PC-9 (cell line): Measurements from ENCODE around the gene PCDH8. TPM values are rescaled to one million over a fixed set of nuclear protein-coding genes. Genes with fewer than 3 reads are reported as not detected.
"Not testable (repeated sequence)": the region's sequence is repeated elsewhere in the genome, so short reads cannot be mapped to it uniquely, and the experiment has no call there.

Experiments
- BruUV-seq: library from RNA; stranded (reverse); fragments of 400-500 nt; replicated peaks from 2 replicates; lab custom pipeline; 2021; lab: Mats Ljungman, UMichigan
- CTCF ChIA-PET: fragments of 300-600 bp; sonication (Branson Sonifier 250); formaldehyde crosslinking; loops from one replicate; lab custom pipeline; 2022; ENCODE audit warnings: antibody characterized with exemption; lab: Charles Lee
- POLR2A ChIA-PET: fragments of 300-600 bp; sonication (Branson Sonifier 250); formaldehyde crosslinking; loops from one replicate; lab custom pipeline; 2022; ENCODE audit warnings: antibody characterized with exemption; ENCODE audit not compliant: unreplicated experiment; lab: Charles Lee
- DNase-seq, 2 experiments: peaks; one replicate each; pipeline versions ENCODE4 v3.0.0 to v3.0.0-alpha.2; 2015 to 2022; ENCODE audit warnings: mixed read lengths in 1 of 2
- H2AFZ ChIP-seq: fragments of 200-600 bp; sonication (generic); 2 replicates; pipeline ENCODE4 v1.8.1; 2017; ENCODE audit warnings: antibody characterized with exemption
- H3F3A ChIP-seq: fragments of 200-600 bp; sonication (generic); 2 replicates; pipeline ENCODE4 v1.8.1; 2017; ENCODE audit warnings: antibody characterized with exemption, mild to moderate bottlenecking, low read depth; ENCODE audit not compliant: insufficient read depth
- H3K27ac ChIP-seq: fragments of 200-600 bp; sonication (generic); 2 replicates; pipeline ENCODE4 v1.6.1; 2016; ENCODE audit warnings: mixed run types
- H3K27me3 ChIP-seq: fragments of 200-600 bp; sonication (generic); 2 replicates; pipeline ENCODE4 v1.6.1; 2016; ENCODE audit warnings: low read depth, mixed run types; ENCODE audit not compliant: insufficient read depth
- H3K36me3 ChIP-seq: fragments of 200-600 bp; sonication (generic); 2 replicates; pipeline ENCODE4 v1.6.1; 2016; ENCODE audit warnings: low read depth, mixed run types
- H3K4me1 ChIP-seq: fragments of 200-600 bp; sonication (generic); replicated peaks from 2 replicates; pipeline ENCODE4 v1.6.1; 2016; ENCODE audit warnings: mixed run types; ENCODE audit not compliant: insufficient read depth
- H3K4me2 ChIP-seq: fragments of 200-600 bp; sonication (generic); 2 replicates; pipeline ENCODE4 v1.6.1; 2017; ENCODE audit warnings: mixed run types
- H3K4me3 ChIP-seq: fragments of 200-600 bp; sonication (generic); 2 replicates; pipeline ENCODE4 v1.6.1; 2016; ENCODE audit warnings: mixed run types
- H3K79me2 ChIP-seq: fragments of 200-600 bp; sonication (generic); 2 replicates; pipeline ENCODE4 v1.6.1; 2017; ENCODE audit warnings: low read depth, mixed run types
- H3K9me2 ChIP-seq: fragments of 200-600 bp; sonication (generic); 2 replicates; pipeline ENCODE4 v1.8.1; 2017; ENCODE audit warnings: mild to moderate bottlenecking; ENCODE audit not compliant: insufficient read depth
- H3K9me3 ChIP-seq: fragments of 200-600 bp; sonication (generic); 2 replicates; pipeline ENCODE4 v1.8.1; 2016; ENCODE audit warnings: low read depth; ENCODE audit not compliant: insufficient read depth
- H4K20me1 ChIP-seq: fragments of 200-600 bp; sonication (generic); 2 replicates; pipeline ENCODE4 v1.8.1; 2017; ENCODE audit not compliant: insufficient read depth
- CTCF ChIP-seq: fragments of 200-600 bp; sonication (generic); conservative IDR thresholded peaks from 2 replicates; pipeline ENCODE4 v1.6.1; 2017; ENCODE audit warnings: mixed run types, antibody characterized with exemption, mild to moderate bottlenecking, moderate library complexity
- EZH2 ChIP-seq: fragments of 200-600 bp; sonication (generic); IDR thresholded peaks from 2 replicates; pipeline ENCODE4 v1.8.0; 2017; ENCODE audit warnings: antibody characterized with exemption, low read depth
- intact Hi-C: fragments of 100-400 bp; cut with micrococcal nuclease; formaldehyde crosslinking; loops from one replicate; pipeline ENCODE4 v1.10.0; 2022; ENCODE audit not compliant: unreplicated experiment
- total RNA-seq: library from RNA; stranded (reverse); gene quantifications from 2 replicates; pipeline ENCODE4 v1.2.3, GENCODE V29; 2021

PCDH8 gene
- total RNA-seq, 1 experiment from 2014 or later, result not detected

GRCh38 chr13:52830946-52831345 is 17.5 kb downstream of the PCDH8 start:
- DNase-seq, result no peak
- intact Hi-C loops, result no loop called here
- no peak overlapping the region for H2AFZ ChIP-seq
- H3K4me1 ChIP-seq, result no peaks in the 10 kb centered on the region
- H3K27ac ChIP-seq, result no peak overlapping the region
- H3K9me2 ChIP-seq, result no peaks in the 10 kb centered on the region
- peaks cover 31% of the 10 kb centered on the region for H3K27me3 ChIP-seq
- no peaks in the 10 kb centered on the region for H4K20me1 ChIP-seq
- no peaks in the 10 kb centered on the region for H3F3A ChIP-seq
- H3K9me3 ChIP-seq, result no peaks in the 10 kb centered on the region
- H3K79me2 ChIP-seq, result no peaks in the 10 kb centered on the region
- POLR2A ChIA-PET, result no interaction called here
- no TSS peak for BruUV-seq
- no peak overlapping the region for H3K4me3 ChIP-seq
- CTCF ChIA-PET, result no interaction called here
- H3K4me2 ChIP-seq, result no peak overlapping the region
- no peaks in the 10 kb centered on the region for H3K36me3 ChIP-seq
- TF ChIP-seq EZH2 (no peak), CTCF (no peak)

DNA sequence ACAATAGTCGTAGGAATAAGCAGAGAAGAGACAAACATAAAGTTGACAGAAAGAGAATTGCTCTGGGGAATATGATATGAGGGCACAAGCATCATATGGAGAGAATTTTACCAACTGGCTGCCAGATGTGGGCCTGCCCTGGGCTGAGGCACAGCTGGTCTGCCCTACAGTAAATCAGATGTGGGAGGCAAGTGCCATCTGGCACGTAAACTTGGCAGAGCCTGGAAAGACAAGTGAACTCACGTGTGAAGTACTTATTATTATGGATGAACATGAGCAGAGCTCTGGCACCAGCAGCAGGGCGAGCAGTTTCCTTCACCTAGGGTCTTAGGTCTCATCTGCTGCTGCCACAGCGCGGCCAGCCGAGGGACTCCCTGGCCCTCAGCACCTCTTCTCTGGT is 20.6 kb downstream of the PCDH8 start:
- H3K4me3 ChIP-seq, result no peak overlapping the region
- H3K79me2 ChIP-seq, result no peaks in the 10 kb centered on the region
- no peaks in the 10 kb centered on the region for H3K4me1 ChIP-seq
- TF ChIP-seq EZH2 (no peak), CTCF (no peak)
- H3K27me3 ChIP-seq, result peaks cover 41% of the 10 kb centered on the region
- intact Hi-C loops, result no loop called here
- H4K20me1 ChIP-seq, result no peaks in the 10 kb centered on the region
- CTCF ChIA-PET, result no interaction called here
- no peaks in the 10 kb centered on the region for H3K9me3 ChIP-seq
- no peak overlapping the region for H2AFZ ChIP-seq
- no peak overlapping the region for H3K27ac ChIP-seq
- H3K4me2 ChIP-seq, result no peak overlapping the region
- no peaks in the 10 kb centered on the region for H3F3A ChIP-seq
- no TSS peak for BruUV-seq
- no peak for DNase-seq
- H3K36me3 ChIP-seq, result no peaks in the 10 kb centered on the region
- no peaks in the 10 kb centered on the region for H3K9me2 ChIP-seq
- POLR2A ChIA-PET, result no interaction called here

DNA sequence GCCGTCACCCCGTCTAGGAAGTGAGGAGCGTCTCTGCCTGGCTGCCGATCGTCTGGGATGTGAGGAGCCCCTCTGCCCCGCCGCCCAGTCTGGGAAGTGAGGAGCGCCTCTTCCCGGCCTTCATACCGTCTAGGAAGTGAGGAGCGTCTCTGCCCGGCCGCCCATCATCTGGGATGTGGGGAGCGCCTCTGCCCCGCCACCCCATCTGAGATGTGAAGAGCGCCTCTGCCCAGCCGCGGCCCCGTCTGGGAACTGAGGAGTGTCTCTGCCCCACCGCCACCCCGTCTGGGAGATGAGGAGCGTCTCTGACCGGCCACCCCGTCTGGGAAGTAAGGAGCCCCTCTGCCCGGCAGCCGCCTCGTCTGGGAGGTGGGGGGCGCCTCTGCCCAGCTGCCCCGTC is 30.6 kb downstream of the PCDH8 start:
- H4K20me1 ChIP-seq, H3K4me1 ChIP-seq, H3K4me3 ChIP-seq, H3K9me3 ChIP-seq, DNase-seq, H3K27ac ChIP-seq, H3F3A ChIP-seq, H3K4me2 ChIP-seq, CTCF ChIA-PET, POLR2A ChIA-PET, BruUV-seq, H3K79me2 ChIP-seq, H3K36me3 ChIP-seq, H2AFZ ChIP-seq, H3K9me2 ChIP-seq, intact Hi-C loops: not testable (repeated sequence)
- H3K27me3 ChIP-seq, result peaks cover 28% of the 10 kb centered on the region

DNA sequence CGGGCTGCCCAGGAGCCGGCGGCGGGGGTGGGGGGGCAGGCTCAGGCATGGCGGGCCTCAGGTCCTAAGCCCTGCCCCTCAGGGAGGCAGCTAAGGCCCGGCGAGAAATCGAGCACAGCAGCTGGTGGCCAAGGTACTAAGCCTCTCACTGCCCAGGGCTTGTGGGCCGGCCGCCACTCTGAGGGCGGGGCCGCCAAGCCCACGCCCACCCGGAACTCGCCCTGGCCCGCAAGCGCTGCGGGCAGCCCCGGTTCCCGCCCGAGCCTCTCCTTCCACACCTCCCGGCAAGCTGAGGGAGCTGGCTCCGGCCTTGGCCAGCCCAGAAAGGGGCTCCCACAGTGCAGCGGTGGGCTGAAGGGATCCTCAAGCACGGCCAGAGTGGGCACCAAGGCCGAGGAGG is 33.1 kb downstream of the PCDH8 start:
- no peaks in the 10 kb centered on the region for H4K20me1 ChIP-seq
- H3K4me3 ChIP-seq, result no peak overlapping the region
- no peaks in the 10 kb centered on the region for H3F3A ChIP-seq
- H3K9me2 ChIP-seq, result no peaks in the 10 kb centered on the region
- H3K9me3 ChIP-seq, result no peaks in the 10 kb centered on the region
- no peaks in the 10 kb centered on the region for H3K79me2 ChIP-seq
- intact Hi-C loops, result no loop called here
- CTCF ChIA-PET, result no interaction called here
- H3K4me1 ChIP-seq, result no peaks in the 10 kb centered on the region
- no peak overlapping the region for H3K4me2 ChIP-seq
- POLR2A ChIA-PET, result no interaction called here
- peaks cover 34% of the 10 kb centered on the region for H3K27me3 ChIP-seq
- no peak overlapping the region for H2AFZ ChIP-seq
- DNase-seq, result no peak
- no peak overlapping the region for H3K27ac ChIP-seq
- no TSS peak for BruUV-seq
- TF ChIP-seq EZH2 (no peak), CTCF (no peak)
- no peaks in the 10 kb centered on the region for H3K36me3 ChIP-seq
